IPS DF 6.9 (cell line): Measurements from ENCODE around the gene GABRB3.

Experiments used
- DNase-seq: peaks from one replicate; pipeline ENCODE4 v3.0.0-alpha.2; 2013; ENCODE audit warnings: low read depth, low spot score
- H3K27ac ChIP-seq: one replicate; pipeline ENCODE4 v1.5.1; 2013; ENCODE audit warnings: low read length, control low read depth
- H3K27me3 ChIP-seq: 2 replicates; pipeline ENCODE4 v1.6.1; 2013; ENCODE audit warnings: mild to moderate bottlenecking, low read length; ENCODE audit not compliant: control insufficient read depth, insufficient read depth
- H3K36me3 ChIP-seq: 2 replicates; pipeline ENCODE4 v1.6.1; 2013; ENCODE audit warnings: low read length; ENCODE audit not compliant: control insufficient read depth, insufficient read depth
- H3K4me1 ChIP-seq: 2 replicates; pipeline ENCODE4 v1.6.1; 2013; ENCODE audit warnings: low read length; ENCODE audit not compliant: control insufficient read depth, insufficient read depth
- H3K4me3 ChIP-seq: 2 replicates; pipeline ENCODE4 v1.5.1; 2013; ENCODE audit warnings: mild to moderate bottlenecking, low read length
- H3K9me3 ChIP-seq: 2 replicates; pipeline ENCODE4 v1.6.1; 2013; ENCODE audit warnings: low read length, inconsistent platforms; ENCODE audit not compliant: control insufficient read depth, insufficient read depth
- WGBS: extraction: QIAGEN DNeasy Blood & Tissue Kit; methylation state at CpG from one replicate; pipeline ENCODE4 v1.1.7; 2013; ENCODE audit warnings: mixed read lengths, missing lambda C conversion rate; ENCODE audit not compliant: insufficient read length, insufficient coverage; 5-methylcytosine and 5-hydroxymethylcytosine counted together

The GABRB3 gene

GRCh38 chr15:26682598-26683164 is 90.2 kb downstream of the GABRB3 start:
- no peak for DNase-seq
- no peaks in the 10 kb centered on the region for H3K9me3 ChIP-seq
- H3K4me1 ChIP-seq = peaks cover 3% of the 10 kb centered on the region
- no CpG with 5 or more reads among the region's 5 CpGs for whole genome bisulfite sequencing
- 0 out of 2 replicates have a peak, but pooled peaks cover 2% of the 10 kb centered on the region for H3K36me3 ChIP-seq
- H3K27ac ChIP-seq = no peak overlapping the region
- no peak overlapping the region for H3K4me3 ChIP-seq
- H3K27me3 ChIP-seq = no peaks in the 10 kb centered on the region

- Histone ChIP-seq H3K27me3 (no peaks in the 10 kb centered on the region), H3K9me3 (no peaks in the 10 kb centered on the region), H3K27ac (no peak overlapping the region), H3K4me3 (no peak overlapping the region), H3K4me1 (peaks cover 3% of the 10 kb centered on the region), H3K36me3 (no peaks in the 10 kb centered on the region)
- WGBS = no CpG with 5 or more reads among the region's 3 CpGs
- DNase-seq = no peak
These were observed 92.9 kb downstream of the GABRB3 start for GRCh38 chr15:26679927-26680326.

- no peak for DNase-seq
- no peaks in the 10 kb centered on the region for H3K27me3 ChIP-seq
- no peaks in the 10 kb centered on the region for H3K9me3 ChIP-seq
- no peak overlapping the region for H3K27ac ChIP-seq
- H3K36me3 ChIP-seq = no peaks in the 10 kb centered on the region
- no peak overlapping the region for H3K4me3 ChIP-seq
- H3K4me1 ChIP-seq = no peaks in the 10 kb centered on the region
- no CpG with 5 or more reads among the region's 3 CpGs for WGBS
These were observed 96.8 kb downstream of the GABRB3 start for GRCh38 chr15:26676115-26676514.

- Histone ChIP-seq H3K27me3 (no peaks in the 10 kb centered on the region), H3K36me3 (no peaks in the 10 kb centered on the region), H3K27ac (no peak overlapping the region), H3K4me1 (no peaks in the 10 kb centered on the region; the same call in 1 of the 2 replicates), H3K9me3 (no peaks in the 10 kb centered on the region), H3K4me3 (no peak overlapping the region)
- no peak for DNase-seq
- WGBS = no CpG with 5 or more reads among the region's 4 CpGs
These were observed 98.4 kb downstream of the GABRB3 start for GRCh38 chr15:26674467-26674866.

GRCh38 chr15:26673445-26673844 is 99.4 kb downstream of the GABRB3 start:
- Histone ChIP-seq H3K4me1 (no peaks in the 10 kb centered on the region; the same call in 1 of the 2 replicates), H3K9me3 (no peaks in the 10 kb centered on the region), H3K27ac (no peak overlapping the region), H3K27me3 (no peaks in the 10 kb centered on the region), H3K36me3 (no peaks in the 10 kb centered on the region), H3K4me3 (no peak overlapping the region)
- no CpG with 5 or more reads among the region's 5 CpGs for WGBS
- DNase-seq = no peak

- no peaks in the 10 kb centered on the region for H3K27me3 ChIP-seq
- H3K36me3 ChIP-seq = no peaks in the 10 kb centered on the region
- WGBS = no CpG with 5 or more reads among the region's 32 CpGs
- no peak for DNase-seq
- H3K4me1 ChIP-seq = peaks cover 5% of the 10 kb centered on the region
- H3K4me3 ChIP-seq = no peak overlapping the region
- no peak overlapping the region for H3K27ac ChIP-seq
- H3K9me3 ChIP-seq = no peaks in the 10 kb centered on the region
These were observed 102.8 kb downstream of the GABRB3 start for GRCh38 chr15:26670116-26670515.

- no CpG with 5 or more reads among the region's 14 CpGs for WGBS
- Histone ChIP-seq H3K4me1 (peaks cover 5% of the 10 kb centered on the region), H3K36me3 (no peaks in the 10 kb centered on the region)
These were observed 105.5 kb downstream of the GABRB3 start for GRCh38 chr15:26667222-26667988.

GRCh38 chr15:26665957-26666791 is 106.7 kb downstream of the GABRB3 start:
- WGBS = no CpG with 5 or more reads among the region's 11 CpGs

More at GRCh38 chr15:26667222-26667988, 105.5 kb downstream of the GABRB3 start:
- DNase-seq = no peak
- Histone ChIP-seq H3K4me3 (no peak overlapping the region), H3K27ac (no peak overlapping the region), H3K9me3 (no peaks in the 10 kb centered on the region), H3K27me3 (no peaks in the 10 kb centered on the region)

GRCh38 chr15:26662283-26662682 is 110.6 kb downstream of the GABRB3 start:
- Histone ChIP-seq H3K36me3 (no peaks in the 10 kb centered on the region), H3K27me3 (no peaks in the 10 kb centered on the region), H3K27ac (no peak overlapping the region), H3K9me3 (no peaks in the 10 kb centered on the region), H3K4me3 (no peak overlapping the region), H3K4me1 (peaks cover 5% of the 10 kb centered on the region)
- WGBS = no CpG with 5 or more reads among the region's 6 CpGs
- DNase-seq = no peak

More at GRCh38 chr15:26665957-26666791, 106.7 kb downstream of the GABRB3 start:
- Histone ChIP-seq H3K27me3 (no peaks in the 10 kb centered on the region), H3K9me3 (no peaks in the 10 kb centered on the region), H3K4me1 (peaks cover 6% of the 10 kb centered on the region), H3K4me3 (no peak overlapping the region), H3K27ac (no peak overlapping the region), H3K36me3 (no peaks in the 10 kb centered on the region)
- DNase-seq = no peak

GRCh38 chr15:26661748-26662147 is 111.1 kb downstream of the GABRB3 start:
- no peaks in the 10 kb centered on the region for H3K27me3 ChIP-seq
- H3K27ac ChIP-seq = no peak overlapping the region
- no CpG with 5 or more reads among the region's 7 CpGs for WGBS
- no peak for DNase-seq
- no peak overlapping the region for H3K4me3 ChIP-seq
- no peaks in the 10 kb centered on the region for H3K36me3 ChIP-seq
- H3K4me1 ChIP-seq = peaks cover 2% of the 10 kb centered on the region; the same call in 1 of the 2 replicates
- H3K9me3 ChIP-seq = no peaks in the 10 kb centered on the region
